LHCN-M2 (cell line): ENCODE results near the gene MPND. TPM values are rescaled to one million over a fixed set of nuclear protein-coding genes. Genes with fewer than 3 reads are reported as not detected.
"Not testable (repeated sequence)": the region's sequence is repeated elsewhere in the genome, so short reads cannot be mapped to it uniquely, and the experiment has no call there.

Source experiments
- DNase-seq: peaks from one replicate; pipeline ENCODE4 v3.0.0-alpha.2; 2012; ENCODE audit warnings: low read depth
- total RNA-seq: library from RNA; depleted of rRNA; stranded (reverse); fragments of >200 nt; gene quantifications from 2 replicates; pipeline ENCODE4 v1.2.3, GENCODE V29; 2014

MPND gene
- total RNA-seq, 1 experiment from 2014 or later, result 5.1 TPM

- DNase-seq, result no peak
Observed at GRCh38 chr19:4346020-4346383, 2.6 kb downstream of the MPND start.

GRCh38 chr19:4347521-4347920 is 4.2 kb downstream of the MPND start:
- DNase-seq, result no peak

- DNase-seq, result not testable (repeated sequence)
Observed at GRCh38 chr19:4349225-4349624, 5.9 kb downstream of the MPND start.

GRCh38 chr19:4350111-4350510 is 6.7 kb downstream of the MPND start:
- DNase-seq, result no peak

- DNase-seq, result no peak
Observed at GRCh38 chr19:4350726-4351125, 7.4 kb downstream of the MPND start.

- DNase-seq, result peak; percentile 64
Observed at GRCh38 chr19:4352701-4353121, 9.3 kb downstream of the MPND start.

GRCh38 chr19:4354282-4354681 is 10.9 kb downstream of the MPND start:
- no peak for DNase-seq

GRCh38 chr19:4354897-4355296 is 11.5 kb downstream of the MPND start:
- no peak for DNase-seq

GRCh38 chr19:4357095-4357797 is 13.9 kb downstream of the MPND start:
- no peak for DNase-seq

GRCh38 chr19:4357921-4358326 is 14.6 kb downstream of the MPND start:
- DNase-seq, result no peak

- no peak for DNase-seq
Observed at GRCh38 chr19:4358709-4359626, 15.6 kb downstream of the MPND start.

- no peak for DNase-seq
Observed at GRCh38 chr19:4359627-4360000, 16.3 kb downstream of the MPND start.

- DNase-seq, result no peak
Observed at GRCh38 chr19:4360081-4360569, 16.8 kb downstream of the MPND start.

- DNase-seq, result no peak
Observed at GRCh38 chr19:4360641-4361151, 17.3 kb downstream of the MPND start.

- no peak for DNase-seq
Observed at GRCh38 chr19:4361152-4362046, 18.0 kb downstream of the MPND start.

- DNase-seq, result no peak
Observed at GRCh38 chr19:4362101-4362828, 18.9 kb downstream of the MPND start.

GRCh38 chr19:4362831-4363545 is 19.6 kb downstream of the MPND start:
- no peak for DNase-seq

- no peak for DNase-seq
Observed at GRCh38 chr19:4363571-4364304, 20.4 kb downstream of the MPND start.

GRCh38 chr19:4365341-4365740 is 22.0 kb downstream of the MPND start:
- no peak for DNase-seq
